H1 (cell line): ENCODE data around the gene AQP2. TPM values are rescaled to one million over a fixed set of nuclear protein-coding genes. Genes with fewer than 3 reads are reported as not detected.
A peak's percentile ranks its signal among the peaks of the same experiment; 100 is the strongest.

Source experiments
- CTCF ChIA-PET: fragments of 300-600 bp; sonication (Branson Sonifier 250); formaldehyde crosslinking; loops from one replicate; lab custom pipeline; 2021; ENCODE audit not compliant: partially characterized antibody; lab: Charles Lee
- POLR2A ChIA-PET: fragments of 300-600 bp; sonication (Branson Sonifier 250); formaldehyde crosslinking; loops from one replicate; lab custom pipeline; 2021; ENCODE audit warnings: inconsistent platforms; ENCODE audit not compliant: partially characterized antibody; lab: Charles Lee
- DNase-seq, 2 experiments: peaks; one replicate each; pipeline versions ENCODE4 v3.0.0 to v3.0.0-alpha.2; 2010 to 2022; ENCODE audit warnings: low spot score in 2 of 2, low read depth in 1 of 2, mixed read lengths in 1 of 2
- FAIRE-seq: peaks from 2 replicates; lab custom pipeline; 2011; peaks lifted over from hg19 to GRCh38; lab: Jason Lieb, UNC
- H2AFZ ChIP-seq: 2 replicates; pipeline ENCODE4 v1.8.1; 2012; ENCODE audit warnings: low read length, inconsistent platforms
- H2AK5ac ChIP-seq: 2 replicates; pipeline ENCODE4 v1.6.1; 2013; ENCODE audit warnings: low read depth, low read length
- H2BK120ac ChIP-seq: replicated peaks from 2 replicates; pipeline ENCODE3; 2013; ENCODE audit warnings: low read depth, low read length, inconsistent platforms
- H2BK12ac ChIP-seq: 2 replicates; pipeline ENCODE4 v1.6.1; 2013; ENCODE audit warnings: low read depth, low read length
- H2BK15ac ChIP-seq: 2 replicates; pipeline ENCODE4 v1.6.1; 2013; ENCODE audit warnings: low read length
- H2BK20ac ChIP-seq: 2 replicates; pipeline ENCODE4 v1.6.1; 2013; ENCODE audit warnings: low read length
- H2BK5ac ChIP-seq: 2 replicates; pipeline ENCODE4 v1.6.1; 2013; ENCODE audit warnings: low read depth, low read length
- H3K14ac ChIP-seq: 2 replicates; pipeline ENCODE4 v1.6.1; 2013; ENCODE audit warnings: inconsistent platforms; ENCODE audit not compliant: insufficient read length
- H3K18ac ChIP-seq: 2 replicates; pipeline ENCODE4 v1.6.1; 2013; ENCODE audit warnings: low read length; ENCODE audit errors: extremely low read depth
- H3K23ac ChIP-seq: 2 replicates; pipeline ENCODE4 v1.6.1; 2013; ENCODE audit warnings: inconsistent platforms; ENCODE audit not compliant: insufficient read length
- H3K23me2 ChIP-seq: 2 replicates; pipeline ENCODE4 v1.6.1; 2013; ENCODE audit warnings: low read depth, low read length
- H3K27ac ChIP-seq: 2 replicates; pipeline ENCODE4 v1.6.1; 2011; ENCODE audit warnings: low read depth, low read length, inconsistent platforms
- H3K27me3 ChIP-seq, 4 experiments: replicated peaks in 1 of 4; 1 replicate in 1 of 4; 2 replicates in 3 of 4; pipeline versions ENCODE4 v1.6.1 to v1.8.1; 2011 to 2013; ENCODE audit warnings: low read length in 3 of 4, mild to moderate bottlenecking in 3 of 4, inconsistent platforms in 2 of 4, mixed read lengths in 2 of 4, moderate library complexity in 1 of 4; ENCODE audit not compliant: control insufficient read depth in 3 of 4, insufficient read depth in 3 of 4; ENCODE audit errors: extremely low read depth in 1 of 4
- H3K36me3 ChIP-seq, 4 experiments: 2 replicates each; pipeline versions ENCODE4 v1.6.1 to v1.8.1; 2011 to 2013; ENCODE audit warnings: mild to moderate bottlenecking in 4 of 4, low read length in 3 of 4, moderate library complexity in 2 of 4, control low read depth in 1 of 4, inconsistent platforms in 1 of 4; ENCODE audit not compliant: insufficient read depth in 4 of 4, control insufficient read depth in 2 of 4
- H3K4ac ChIP-seq: replicated peaks from 2 replicates; pipeline ENCODE3; 2013; ENCODE audit warnings: low read length, low read depth, mixed read lengths, inconsistent platforms; ENCODE audit not compliant: insufficient read length
- H3K4me1 ChIP-seq, 4 experiments: replicated peaks in 1 of 4; 1 replicate in 1 of 4; 2 replicates in 3 of 4; pipeline versions ENCODE4 v1.6.1 to v1.8.1; 2011 to 2013; ENCODE audit warnings: low read length in 3 of 4, inconsistent platforms in 2 of 4, mixed read lengths in 1 of 4; ENCODE audit not compliant: insufficient read depth in 4 of 4, control insufficient read depth in 3 of 4
- H3K4me2 ChIP-seq, 2 experiments: 2 replicates each; pipeline versions ENCODE4 v1.6.1 to v1.8.1; 2011 to 2013; ENCODE audit warnings: low read depth in 2 of 2, low read length in 2 of 2, control low read depth in 1 of 2, inconsistent platforms in 1 of 2, mild to moderate bottlenecking in 1 of 2; ENCODE audit not compliant: insufficient read depth in 1 of 2
- H3K4me3 ChIP-seq, 4 experiments: fragments of 200-600, 300-600 bp in 1 of 4; sonication (generic), shearing (Covaris generic), sonication (Bioruptor Twin) in 1 of 4; 2 replicates each; pipeline versions ENCODE4 v1.5.1 to v1.8.1; 2011 to 2016; ENCODE audit warnings: low read length in 4 of 4, low read depth in 3 of 4, control low read depth in 2 of 4, inconsistent platforms in 2 of 4, mild to moderate bottlenecking in 2 of 4, mixed read lengths in 1 of 4, moderate library complexity in 1 of 4; ENCODE audit not compliant: insufficient read depth in 2 of 4; ENCODE audit errors: extremely low read depth in 1 of 4
- H3K56ac ChIP-seq: replicated peaks from 2 replicates; pipeline ENCODE3; 2013; ENCODE audit warnings: low read depth, mild to moderate bottlenecking, mixed read lengths, low read length, inconsistent platforms; ENCODE audit not compliant: insufficient read length
- H3K79me1 ChIP-seq: 2 replicates; pipeline ENCODE4 v1.6.1; 2013; ENCODE audit warnings: low read depth, low read length, control low read depth
- H3K79me2 ChIP-seq, 2 experiments: 2 replicates each; pipeline versions ENCODE4 v1.6.1 to v1.8.1; 2012 to 2013; ENCODE audit warnings: low read length in 2 of 2, mild to moderate bottlenecking in 2 of 2, inconsistent platforms in 1 of 2; ENCODE audit not compliant: insufficient read depth in 2 of 2, control insufficient read depth in 1 of 2
- H3K9ac ChIP-seq, 4 experiments: replicated peaks in 1 of 4; 1 replicate in 1 of 4; 2 replicates in 3 of 4; pipeline versions ENCODE4 v1.6.1 to v1.8.1; 2011 to 2013; ENCODE audit warnings: low read depth in 3 of 4, low read length in 3 of 4, control low read depth in 2 of 4, mild to moderate bottlenecking in 2 of 4, moderate library complexity in 2 of 4, inconsistent platforms in 1 of 4; ENCODE audit errors: extremely low read depth in 1 of 4
- H3K9me3 ChIP-seq, 2 experiments: 2 replicates each; pipeline versions ENCODE4 v1.6.1 to v1.8.1; 2012 to 2013; ENCODE audit warnings: mild to moderate bottlenecking in 2 of 2, moderate library complexity in 2 of 2, control low read depth in 1 of 2, inconsistent platforms in 1 of 2, low read depth in 1 of 2, low read length in 1 of 2, mixed read lengths in 1 of 2; ENCODE audit not compliant: insufficient read depth in 2 of 2
- H4K20me1 ChIP-seq, 2 experiments: replicated peaks in 1 of 2; 2 replicates each; pipeline versions ENCODE3 to v1.8.1; 2011 to 2013; ENCODE audit warnings: inconsistent platforms in 2 of 2, low read length in 2 of 2, mild to moderate bottlenecking in 1 of 2; ENCODE audit not compliant: insufficient read depth in 2 of 2, control insufficient read depth in 1 of 2
- H4K5ac ChIP-seq: 2 replicates; pipeline ENCODE4 v1.6.1; 2013; ENCODE audit warnings: low read length, low read depth, mixed read lengths, inconsistent platforms; ENCODE audit not compliant: insufficient read length
- H4K8ac ChIP-seq: 2 replicates; pipeline ENCODE4 v1.8.0; 2013; ENCODE audit warnings: mild to moderate bottlenecking, moderate library complexity, low read length, inconsistent platforms; ENCODE audit not compliant: insufficient read depth; ENCODE audit errors: extremely low read depth
- H4K91ac ChIP-seq: replicated peaks from 2 replicates; pipeline ENCODE3; 2013; ENCODE audit warnings: low read length, mixed read lengths, inconsistent platforms; ENCODE audit not compliant: insufficient read length
- BACH1 ChIP-seq: IDR thresholded peaks from 2 replicates; pipeline ENCODE4 v1.6.1; 2012; ENCODE audit warnings: low read length, improper control_type of control experiment
- EGR1 ChIP-seq: IDR thresholded peaks from 2 replicates; pipeline ENCODE4 v1.6.1; 2011; ENCODE audit warnings: low read depth, low read length, borderline replicate concordance
- WGBS, 2 experiments: shearing (Covaris generic) in 1 of 2; methylation state at CpG; one replicate each; pipeline versions ENCODE4 v1.1.6 to v1.1.7; 2013 to 2015; ENCODE audit warnings: low lambda C conversion rate in 2 of 2, mixed read lengths in 2 of 2, inconsistent platforms in 1 of 2, low coverage in 1 of 2, missing lambda C conversion rate in 1 of 2; ENCODE audit not compliant: insufficient replicate concordance in 2 of 2, insufficient coverage in 1 of 2, insufficient read length in 1 of 2; ENCODE audit errors: extremely low coverage in 1 of 2, missing lambda C conversion rate in 1 of 2; 5-methylcytosine and 5-hydroxymethylcytosine counted together
- polyA plus RNA-seq, 7 experiments: library from polyadenylated mRNA; depleted of rRNA in 3 of 7; stranded (reverse) in 5 of 7; unstranded in 2 of 7; fragments of >200 nt in 5 of 7; fragments of 200-250 nt in 2 of 7; gene quantifications; 1 replicate in 5 of 7; 2 replicates in 1 of 7; 4 replicates in 1 of 7; pipeline versions ENCODE4 v1.2.1 to v1.2.3, GENCODE V29; 2011 to 2013; ENCODE audit warnings: missing spikeins in 2 of 7, mixed read lengths in 2 of 7
- total RNA-seq: library from RNA; stranded (reverse); fragmentation: NEBNext Ultra II Directional; extraction: Animal tissue kit (Norgen Biotek cat#: 25700); gene quantifications from 2 replicates; pipeline ENCODE4 v1.2.1, GENCODE V29; 2021

Gene AQP2
- total and polyA plus RNA-seq, 2 of the 8 experiments (the other 6 are each of a cell fraction or from before 2014, with no cell fraction given), result not detected

GRCh38 chr12:49904601-49905000 lies 45.9 kb upstream of the AQP2 start:
- ChIA-PET POLR2A (no interaction called here), CTCF (interaction anchor here (0.7 to 1.5 kb wide), 10 partner anchors 9 to 152 kb away, joined by 3 to 9 read pairs (median 3); no protein-coding TSS in a partner anchor)
- Histone ChIP-seq H3K27ac (no peak overlapping the region), H3K23me2 (peaks cover 5% of the 10 kb centered on the region; the same call in 1 of the 2 replicates), H2BK120ac (no peak overlapping the region), H4K8ac (no peak overlapping the region), H2BK15ac (no peak overlapping the region), H3K18ac (no peak overlapping the region; the same call in 1 of the 2 replicates), H3K4ac (no peak overlapping the region), H2AK5ac (no peak overlapping the region), H3K36me3 (no peaks in the 10 kb centered on the region), H3K14ac (no peak overlapping the region), H2BK12ac (0 out of 2 replicates have a peak overlapping the region, but pooled peaks have one; percentile 23), H3K9ac (no peak overlapping the region), H3K4me1 (peaks cover 0 to 13% (median 3%) of the 10 kb centered on the region in 4 experiments; a peak in 5 of 7 replicates), H2BK5ac (no peak overlapping the region), H2AFZ (peak overlapping the region; percentile 49; the same call in 1 of the 2 replicates), H4K20me1 (no peaks in the 10 kb centered on the region), H4K5ac (no peak overlapping the region), H3K4me2 (peak overlapping the region; percentile 74 to 79; a peak in 2 of 4 replicates), H3K9me3 (no peaks in the 10 kb centered on the region), H4K91ac (no peak overlapping the region), H3K79me2 (no peaks in the 10 kb centered on the region), H3K23ac (no peak overlapping the region), H2BK20ac (no peak overlapping the region), H3K56ac (no peak overlapping the region), H3K79me1 (no peaks in the 10 kb centered on the region), H3K27me3 (peaks cover 0 to 19% (median 17%) of the 10 kb centered on the region in 4 experiments; a peak in 5 of 7 replicates), H3K4me3 (no peak overlapping the region)
- DNase-seq (no peak), FAIRE-seq (no peak)
- 81% methylated on average over 11 of the region's 11 CpGs; no CpG with 5 or more reads in 1 of the 2 experiments for WGBS, 2 experiments
- TF ChIP-seq BACH1, result no peak
- TF ChIP-seq EGR1, result no peak
